Activated CD8-positive, alpha-beta memory T cell treated with anti-CD3 and anti-CD28 coated beads, Interleukin-2, amount 50 U/mL, for 1 hour (primary cell): ENCODE results near the gene GCN1.
A peak's percentile ranks its signal among the peaks of the same experiment; 100 is the strongest.

Experiments
- DNase-seq: peaks from one replicate; pipeline ENCODE4 v3.0.0-alpha.2; 2020; ENCODE audit errors: extremely low read depth

Gene GCN1

GRCh38 chr12:120093592-120094355 is 100.7 kb downstream of the GCN1 start:
- DNase-seq = no peak

- DNase-seq = no peak
Observed at GRCh38 chr12:120093336-120093591, 101.3 kb downstream of the GCN1 start.

- DNase-seq = no peak
Observed at GRCh38 chr12:120092551-120093335, 101.8 kb downstream of the GCN1 start.

- no peak for DNase-seq
Observed at GRCh38 chr12:120091371-120092090, 103.0 kb downstream of the GCN1 start.

GRCh38 chr12:120090626-120091295 is 103.8 kb downstream of the GCN1 start:
- no peak for DNase-seq

GRCh38 chr12:120090206-120090605 is 104.3 kb downstream of the GCN1 start:
- no peak for DNase-seq

- no peak for DNase-seq
Observed at GRCh38 chr12:120089796-120090195, 104.7 kb downstream of the GCN1 start.

GRCh38 chr12:120089105-120089504 is 105.4 kb downstream of the GCN1 start:
- no peak for DNase-seq

- peak; percentile 99 for DNase-seq
Observed at GRCh38 chr12:120086801-120087621, 107.5 kb downstream of the GCN1 start.

GRCh38 chr12:120085920-120086645 is 108.4 kb downstream of the GCN1 start:
- no peak for DNase-seq

GRCh38 chr12:120081641-120082040 is 112.9 kb downstream of the GCN1 start:
- no peak for DNase-seq

GRCh38 chr12:120079411-120080400 is 114.8 kb downstream of the GCN1 start:
- no peak for DNase-seq

- no peak for DNase-seq
Observed at GRCh38 chr12:120078868-120079267, 115.6 kb downstream of the GCN1 start.

- no peak for DNase-seq
Observed at GRCh38 chr12:120077260-120077659, 117.3 kb downstream of the GCN1 start.
